ENCODE data around the gene NDE1. TPM values are rescaled to one million over a fixed set of nuclear protein-coding genes. Genes with fewer than 3 reads are reported as not detected.

The NDE1 gene
- total RNA-seq, 2 donors from 2014 or later, result 11.2 to 37.9 TPM

DNA sequence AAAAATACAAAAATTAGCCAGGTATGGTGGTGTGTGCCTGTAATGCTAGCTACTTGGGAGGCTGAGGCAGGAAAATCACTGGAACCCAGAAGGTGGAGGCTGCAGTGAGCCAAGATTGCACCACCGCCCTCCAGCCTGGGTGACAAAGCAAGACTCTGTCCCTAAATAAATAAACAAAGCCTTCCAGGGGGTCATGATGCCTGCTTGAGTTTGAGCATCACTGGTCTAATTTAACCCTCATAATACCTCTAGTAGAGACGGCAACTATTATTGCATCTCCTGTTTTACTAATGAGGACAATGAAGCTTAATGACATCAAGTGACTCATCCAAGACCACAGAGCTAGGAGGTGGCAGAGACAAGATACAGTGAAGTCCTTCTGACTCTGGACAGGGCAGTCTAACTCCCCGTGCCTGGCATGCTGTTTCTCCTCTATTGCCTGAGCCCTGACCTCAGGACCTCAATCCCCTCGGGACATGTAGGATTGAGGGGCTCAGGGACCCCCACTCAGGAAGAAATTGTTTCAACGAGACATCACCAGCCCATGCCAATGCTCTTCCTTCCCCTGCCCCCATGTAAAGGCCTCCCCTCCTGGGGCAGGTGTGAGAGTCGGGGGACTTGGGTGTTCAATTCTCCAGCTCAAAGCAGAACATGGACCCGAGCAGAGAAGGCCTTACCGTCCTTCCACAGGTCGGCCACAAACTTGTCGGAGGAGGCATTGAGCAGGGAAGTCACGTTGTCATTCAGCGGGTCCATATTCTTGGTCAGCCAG lies 102.9 kb downstream of the NDE1 start:
- H3K4me1 ChIP-seq, result no peaks in the 10 kb centered on the region
- H3K27me3 ChIP-seq, result no peaks in the 10 kb centered on the region
- no peak for DNase-seq
- H3K4me3 ChIP-seq, result no peak overlapping the region
- TF ChIP-seq CTCF (IDR thresholded peaks at IDR 0.05), result no peak
- no peak for TF ChIP-seq POLR2A (IDR thresholded peaks at IDR 0.05)
- no peaks in the 10 kb centered on the region for H3K9me3 ChIP-seq
- ATAC-seq, result no peak
- WGBS, 2 donors, result 77 to 79% methylated on average over 6 to 12 of the region's 12 CpGs
- no peak overlapping the region for H3K27ac ChIP-seq
- no peaks in the 10 kb centered on the region for H3K36me3 ChIP-seq (replicated peaks in 1 of 2; ENCODE audit: insufficient read depth in 1 of 2, low read depth in 2 of 2)
- intact Hi-C loops (cut with DNase I), result no loop called here

DNA sequence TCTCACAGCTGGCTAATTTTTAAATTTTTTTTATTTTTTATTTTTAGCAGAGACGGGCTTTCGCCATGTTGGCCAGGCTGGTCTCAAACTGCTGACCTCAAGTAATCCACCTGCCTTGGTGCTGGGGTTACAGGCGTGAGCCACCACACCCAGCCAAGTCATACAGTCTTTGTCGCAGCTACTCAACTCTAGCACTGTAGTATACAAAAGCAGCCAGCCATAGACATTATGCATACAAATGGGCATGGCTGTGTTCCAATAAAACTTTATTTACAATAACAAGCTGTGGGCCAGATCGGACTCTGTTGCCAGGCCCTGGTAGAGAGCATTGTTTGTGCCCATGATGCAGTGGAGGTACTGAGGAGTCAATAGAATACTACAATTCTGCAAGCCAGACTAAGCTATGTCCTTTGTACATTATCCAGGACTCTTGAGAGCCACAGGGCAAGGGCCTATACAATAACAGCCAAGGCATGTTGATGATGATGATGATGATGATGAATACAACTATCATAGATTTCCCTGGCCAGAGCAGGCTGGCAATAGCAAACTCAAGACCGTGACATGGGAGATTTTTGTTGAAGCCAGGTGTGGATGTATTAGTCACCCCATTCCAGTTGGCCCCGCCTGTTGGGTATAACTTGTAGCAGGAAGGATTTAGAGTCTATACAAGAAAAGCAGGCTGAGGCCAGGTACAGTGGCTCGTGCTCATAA lies 104.9 kb downstream of the NDE1 start:
- H3K4me3 ChIP-seq, result no peak overlapping the region
- 92 to 94% methylated on average over 8 of the region's 8 CpGs for WGBS, 2 donors
- no peaks in the 10 kb centered on the region for H3K36me3 ChIP-seq (replicated peaks in 1 of 2; ENCODE audit: insufficient read depth in 1 of 2, low read depth in 2 of 2)
- no peaks in the 10 kb centered on the region for H3K27me3 ChIP-seq
- no peak for ATAC-seq
- intact Hi-C loops (cut with DNase I), result no loop called here
- TF ChIP-seq POLR2A (IDR thresholded peaks at IDR 0.05) (no peak), CTCF (IDR thresholded peaks at IDR 0.05) (no peak)
- no peaks in the 10 kb centered on the region for H3K9me3 ChIP-seq
- H3K4me1 ChIP-seq, result no peaks in the 10 kb centered on the region
- no peak for DNase-seq
- no peak overlapping the region for H3K27ac ChIP-seq

DNA sequence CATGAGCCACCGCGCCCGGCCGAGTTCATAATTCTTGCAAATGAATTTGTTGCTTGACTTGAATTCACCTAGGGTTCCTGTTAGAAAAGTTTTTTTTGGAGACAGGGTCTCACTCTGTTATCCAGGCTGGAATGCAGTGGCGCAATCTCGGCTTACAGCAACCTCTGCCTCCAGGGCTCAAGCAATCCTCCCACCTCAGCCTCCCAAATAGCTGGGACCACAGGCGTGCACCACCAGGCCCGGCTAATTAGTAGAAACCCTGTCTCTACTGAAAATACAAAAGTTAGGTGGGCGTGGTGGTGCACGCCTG lies 107.0 kb downstream of the NDE1 start:
- TF ChIP-seq CTCF (IDR thresholded peaks at IDR 0.05) (no peak), POLR2A (IDR thresholded peaks at IDR 0.05) (no peak)
- ATAC-seq, result no peak
- H3K4me1 ChIP-seq, result no peaks in the 10 kb centered on the region
- no peaks in the 10 kb centered on the region for H3K27me3 ChIP-seq
- no peak for DNase-seq
- intact Hi-C loops (cut with DNase I), result no loop called here
- H3K9me3 ChIP-seq, result no peaks in the 10 kb centered on the region
- H3K36me3 ChIP-seq (replicated peaks in 1 of 2; ENCODE audit: insufficient read depth in 1 of 2, low read depth in 2 of 2), result no peaks in the 10 kb centered on the region
- WGBS, 2 donors, result 78 to 83% methylated on average over 8 to 10 of the region's 10 CpGs
- H3K4me3 ChIP-seq, result no peak overlapping the region
- no peak overlapping the region for H3K27ac ChIP-seq

DNA sequence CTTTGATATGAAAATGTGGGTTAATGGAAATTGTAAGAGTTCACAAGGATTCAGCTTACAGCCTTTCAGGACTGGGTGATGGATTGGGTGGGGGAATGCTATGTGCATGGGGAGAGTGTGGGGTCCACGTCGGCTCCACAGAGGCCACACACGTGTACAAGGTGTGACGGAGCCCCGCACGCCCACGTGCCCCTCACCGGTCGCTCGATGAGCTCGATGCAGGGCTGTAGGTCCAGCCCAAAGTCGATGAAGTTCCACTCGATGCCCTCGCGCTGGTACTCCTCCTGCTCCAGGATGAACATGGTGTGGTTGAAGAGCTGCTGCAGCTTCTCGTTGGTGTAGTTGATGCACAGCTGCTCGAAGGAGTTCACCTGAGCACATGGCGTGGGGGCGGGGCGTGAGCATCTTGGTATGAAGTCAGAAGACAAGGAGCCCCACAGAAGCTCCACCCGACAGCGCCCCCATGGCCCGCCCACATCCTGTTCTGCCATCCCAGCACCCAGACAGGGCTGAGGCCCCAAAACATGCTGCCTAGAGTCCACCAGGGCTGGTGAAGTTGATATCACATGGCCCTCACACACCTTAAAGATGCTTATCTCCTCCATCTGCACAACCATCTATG lies 107.7 kb downstream of the NDE1 start:
- H3K36me3 ChIP-seq (replicated peaks in 1 of 2; ENCODE audit: insufficient read depth in 1 of 2, low read depth in 2 of 2), result no peaks in the 10 kb centered on the region
- TF ChIP-seq CTCF (IDR thresholded peaks at IDR 0.05), result no peak
- no peak for TF ChIP-seq POLR2A (IDR thresholded peaks at IDR 0.05)
- no peaks in the 10 kb centered on the region for H3K4me1 ChIP-seq
- WGBS, 2 donors, result 79 to 83% methylated on average over 17 to 22 of the region's 23 CpGs
- ATAC-seq (no peak), DNase-seq (no peak)
- intact Hi-C loops (cut with DNase I), result no loop called here
- H3K27me3 ChIP-seq, result no peaks in the 10 kb centered on the region
- no peak overlapping the region for H3K4me3 ChIP-seq
- H3K27ac ChIP-seq, result no peak overlapping the region
- H3K9me3 ChIP-seq, result no peaks in the 10 kb centered on the region
